Smooth muscle cell (in vitro differentiated cells): ENCODE data around the gene CCDC81. TPM values are rescaled to one million over a fixed set of nuclear protein-coding genes. Genes with fewer than 3 reads are reported as not detected.

Source experiments
- DNase-seq: peaks from one replicate; lab custom pipeline; 2025; ENCODE audit not compliant: unreplicated experiment; lab: John Stamatoyannopoulos, UW
- H2AFZ ChIP-seq: fragments of 200-600 bp; sonication (generic); 2 replicates; pipeline ENCODE4 v1.6.0; 2016; ENCODE audit warnings: antibody characterized with exemption, low read depth, mild to moderate bottlenecking
- H3F3A ChIP-seq: fragments of 200-600 bp; sonication (generic); 2 replicates; pipeline ENCODE4 v1.6.0; 2017; ENCODE audit warnings: antibody characterized with exemption, low read depth
- H3K27ac ChIP-seq: fragments of 200-600 bp; sonication (generic); 2 replicates; pipeline ENCODE4 v1.5.1; 2016; ENCODE audit warnings: low read depth, mild to moderate bottlenecking
- H3K27me3 ChIP-seq: fragments of 200-600 bp; sonication (generic); 2 replicates; pipeline ENCODE4 v1.6.1; 2016; ENCODE audit warnings: low read depth, mild to moderate bottlenecking
- H3K36me3 ChIP-seq: fragments of 200-600 bp; sonication (generic); 2 replicates; pipeline ENCODE4 v1.5.1; 2016; ENCODE audit warnings: low read depth
- H3K4me1 ChIP-seq: fragments of 200-600 bp; sonication (generic); 2 replicates; pipeline ENCODE4 v1.5.1; 2016; ENCODE audit warnings: low read depth
- H3K4me2 ChIP-seq: fragments of 200-600 bp; sonication (generic); 2 replicates; pipeline ENCODE4 v1.6.0; 2016; ENCODE audit warnings: mild to moderate bottlenecking
- H3K4me3 ChIP-seq: fragments of 200-600 bp; sonication (generic); 2 replicates; pipeline ENCODE4 v1.5.1; 2016; ENCODE audit warnings: mild to moderate bottlenecking
- H3K79me2 ChIP-seq: fragments of 200-600 bp; sonication (generic); 2 replicates; pipeline ENCODE4 v1.6.0; 2016; ENCODE audit warnings: low read depth, mild to moderate bottlenecking
- H3K9ac ChIP-seq: fragments of 200-600 bp; sonication (generic); 2 replicates; pipeline ENCODE4 v1.6.0; 2016; ENCODE audit warnings: low read depth
- H3K9me3 ChIP-seq: fragments of 200-600 bp; sonication (generic); replicated peaks from 2 replicates; pipeline ENCODE4 v1.5.1; 2016; ENCODE audit warnings: low read depth
- H4K20me1 ChIP-seq: fragments of 200-600 bp; sonication (generic); 2 replicates; pipeline ENCODE4 v1.6.0; 2016; ENCODE audit warnings: low read depth
- CTCF ChIP-seq: fragments of 200-600 bp; sonication (generic); IDR thresholded peaks from 2 replicates; pipeline ENCODE4 v1.5.1; 2017; ENCODE audit warnings: borderline replicate concordance, mild to moderate bottlenecking, antibody characterized with exemption; ENCODE audit not compliant: insufficient read depth, poor library complexity, severe bottlenecking
- WGBS: methylation state at CpG from one replicate; pipeline ENCODE4 v1.1.7; 2016; ENCODE audit warnings: low lambda C conversion rate; 5-methylcytosine and 5-hydroxymethylcytosine counted together
- polyA plus RNA-seq: library from polyadenylated mRNA; unstranded; fragments of >200 nt; fragmentation: Nextera tagmentation; extraction: Ambion mirVana; gene quantifications from 2 replicates; pipeline ENCODE4 v1.2.1, GENCODE V29; 2016
- total RNA-seq: library from RNA; depleted of rRNA; stranded (reverse); fragments of >200 nt; gene quantifications from 2 replicates; pipeline ENCODE4 v1.2.3, GENCODE V29; 2014

The CCDC81 gene
- total and polyA plus RNA-seq, 2 experiments from 2014 or later: 4.8 to 9.8 TPM

GRCh38 chr11:86461892-86462291, 87.2 kb downstream of the CCDC81 start:
- no peak for TF ChIP-seq CTCF
- DNase-seq: no peak
- Histone ChIP-seq H3K4me3 (no peak overlapping the region), H4K20me1 (no peaks in the 10 kb centered on the region), H3K4me1 (peaks cover 11% of the 10 kb centered on the region), H3F3A (no peaks in the 10 kb centered on the region), H3K36me3 (no peaks in the 10 kb centered on the region), H3K9ac (no peak overlapping the region), H3K27ac (no peak overlapping the region), H3K9me3 (no peaks in the 10 kb centered on the region), H2AFZ (no peak overlapping the region), H3K4me2 (no peak overlapping the region), H3K79me2 (no peaks in the 10 kb centered on the region), H3K27me3 (no peaks in the 10 kb centered on the region)
- 94% methylated on average over 1 of the region's 1 CpG for WGBS

- no peak overlapping the region for H3K4me2 ChIP-seq
- H3K4me1 ChIP-seq: peaks cover 11% of the 10 kb centered on the region
- H2AFZ ChIP-seq: no peak overlapping the region
Observed at GRCh38 chr11:86463120-86463519, 88.4 kb downstream of the CCDC81 start.

GRCh38 chr11:86463955-86464354, 89.3 kb downstream of the CCDC81 start:
- Histone ChIP-seq H3F3A (no peaks in the 10 kb centered on the region), H4K20me1 (no peaks in the 10 kb centered on the region), H3K4me1 (peaks cover 8% of the 10 kb centered on the region), H3K79me2 (no peaks in the 10 kb centered on the region), H3K9me3 (no peaks in the 10 kb centered on the region), H3K27ac (no peak overlapping the region), H3K4me3 (no peak overlapping the region), H3K36me3 (no peaks in the 10 kb centered on the region), H3K4me2 (no peak overlapping the region), H2AFZ (no peak overlapping the region), H3K27me3 (no peaks in the 10 kb centered on the region), H3K9ac (no peak overlapping the region)
- no peak for DNase-seq
- TF ChIP-seq CTCF: no peak
- WGBS: 96% methylated on average over 5 of the region's 5 CpGs

More at GRCh38 chr11:86463120-86463519, 88.4 kb downstream of the CCDC81 start:
- Histone ChIP-seq H3K4me3 (no peak overlapping the region), H3K79me2 (no peaks in the 10 kb centered on the region), H3K36me3 (no peaks in the 10 kb centered on the region), H3K27ac (no peak overlapping the region), H4K20me1 (no peaks in the 10 kb centered on the region), H3F3A (no peaks in the 10 kb centered on the region), H3K9ac (no peak overlapping the region), H3K9me3 (no peaks in the 10 kb centered on the region), H3K27me3 (no peaks in the 10 kb centered on the region)
- WGBS: 88% methylated on average over 7 of the region's 7 CpGs
- no peak for TF ChIP-seq CTCF
- no peak for DNase-seq

GRCh38 chr11:86464509-86465221, 90.0 kb downstream of the CCDC81 start:
- DNase-seq: no peak
- Histone ChIP-seq H4K20me1 (no peaks in the 10 kb centered on the region), H3F3A (no peaks in the 10 kb centered on the region), H3K36me3 (no peaks in the 10 kb centered on the region), H3K27ac (no peak overlapping the region), H3K79me2 (no peaks in the 10 kb centered on the region), H3K4me3 (no peak overlapping the region), H3K4me1 (peaks cover 8% of the 10 kb centered on the region), H2AFZ (no peak overlapping the region), H3K27me3 (no peaks in the 10 kb centered on the region), H3K4me2 (no peak overlapping the region), H3K9me3 (no peaks in the 10 kb centered on the region), H3K9ac (no peak overlapping the region)
- no peak for TF ChIP-seq CTCF
- 78% methylated on average over 5 of the region's 5 CpGs for WGBS
